ENCODE measurements around the gene ZNF24.
A peak's percentile ranks its signal among the peaks of the same experiment; 100 is the strongest.

The ZNF24 gene

GRCh38 chr18:35355140-35355618, 11.0 kb upstream of the ZNF24 start:
- peak in 2 of 3 donors; percentile 26 to 40 for DNase-seq (ENCODE audit: low read depth in 2 of 3, low spot score in 1 of 3)

GRCh38 chr18:35352778-35353177, 8.6 kb upstream of the ZNF24 start:
- DNase-seq (ENCODE audit: low read depth in 2 of 3, low spot score in 1 of 3) = no peak

- DNase-seq (ENCODE audit: low read depth in 2 of 3, low spot score in 1 of 3) = no peak
Observed at GRCh38 chr18:35352283-35352682, 8.1 kb upstream of the ZNF24 start.

- no peak for DNase-seq (ENCODE audit: low read depth in 2 of 3, low spot score in 1 of 3)
Observed at GRCh38 chr18:35348001-35348400, 3.8 kb upstream of the ZNF24 start.

GRCh38 chr18:35345950-35346349, 1.7 kb upstream of the ZNF24 start:
- DNase-seq (ENCODE audit: low read depth in 2 of 3, low spot score in 1 of 3) = no peak

- DNase-seq (ENCODE audit: low read depth in 2 of 3, low spot score in 1 of 3) = no peak
Observed at GRCh38 chr18:35345460-35345921, 1.3 kb upstream of the ZNF24 start.

GRCh38 chr18:35344736-35345459, 678 bp upstream of the ZNF24 start:
- no peak for DNase-seq (ENCODE audit: low read depth in 2 of 3, low spot score in 1 of 3)

GRCh38 chr18:35343488-35343935, 708 bp downstream of the ZNF24 start:
- DNase-seq (ENCODE audit: low read depth in 2 of 3, low spot score in 1 of 3) = no peak

GRCh38 chr18:35337286-35337685, 6.9 kb downstream of the ZNF24 start:
- no peak for DNase-seq (ENCODE audit: low read depth in 2 of 3, low spot score in 1 of 3)

GRCh38 chr18:35335866-35336265, 8.4 kb downstream of the ZNF24 start:
- DNase-seq (ENCODE audit: low read depth in 2 of 3, low spot score in 1 of 3) = no peak

GRCh38 chr18:35334821-35335220, 9.4 kb downstream of the ZNF24 start:
- no peak for DNase-seq (ENCODE audit: low read depth in 2 of 3, low spot score in 1 of 3)

GRCh38 chr18:35334212-35334611, 10.0 kb downstream of the ZNF24 start:
- DNase-seq (ENCODE audit: low read depth in 2 of 3, low spot score in 1 of 3) = no peak

- DNase-seq (ENCODE audit: low read depth in 2 of 3, low spot score in 1 of 3) = no peak
Observed at GRCh38 chr18:35331367-35332087, 12.7 kb downstream of the ZNF24 start.

- DNase-seq (ENCODE audit: low read depth in 2 of 3, low spot score in 1 of 3) = no peak
Observed at GRCh38 chr18:35328868-35329267, 15.4 kb downstream of the ZNF24 start.

- DNase-seq (ENCODE audit: low read depth in 2 of 3, low spot score in 1 of 3) = no peak
Observed at GRCh38 chr18:35326695-35327387, 17.4 kb downstream of the ZNF24 start.

- no peak for DNase-seq (ENCODE audit: low read depth in 2 of 3, low spot score in 1 of 3)
Observed at GRCh38 chr18:35324926-35325655, 19.1 kb downstream of the ZNF24 start.

- no peak for DNase-seq (ENCODE audit: low read depth in 2 of 3, low spot score in 1 of 3)
Observed at GRCh38 chr18:35322486-35323458, 21.4 kb downstream of the ZNF24 start.

GRCh38 chr18:35311496-35311895, 32.7 kb downstream of the ZNF24 start:
- no peak for DNase-seq (ENCODE audit: low read depth in 2 of 3, low spot score in 1 of 3)

GRCh38 chr18:35306588-35307250, 37.5 kb downstream of the ZNF24 start:
- no peak for DNase-seq (ENCODE audit: low read depth in 2 of 3, low spot score in 1 of 3)
